Caco-2 (cell line): ENCODE data around the gene NLGN4Y. TPM values are rescaled to one million over a fixed set of nuclear protein-coding genes. Genes with fewer than 3 reads are reported as not detected.

Source experiments
- BruUV-seq: library from RNA; stranded (reverse); fragments of 400-500 nt; replicated peaks from 2 replicates; lab custom pipeline; 2021; lab: Mats Ljungman, UMichigan
- CTCF ChIA-PET: fragments of 300-600 bp; sonication (Branson Sonifier 250); formaldehyde crosslinking; loops from one replicate; lab custom pipeline; 2022; ENCODE audit warnings: antibody characterized with exemption; lab: Charles Lee
- POLR2A ChIA-PET: fragments of 300-600 bp; sonication (Branson Sonifier 250); formaldehyde crosslinking; loops from one replicate; lab custom pipeline; 2022; ENCODE audit warnings: antibody characterized with exemption; lab: Charles Lee
- DNase-seq, 2 experiments: peaks; one replicate each; pipeline versions ENCODE4 v3.0.0 to v3.0.0-alpha.2; 2020 to 2022
- H3K27me3 ChIP-seq: replicated peaks from 2 replicates; pipeline ENCODE4 v1.6.0; 2011; ENCODE audit warnings: low read length; ENCODE audit not compliant: control insufficient read depth, insufficient read depth
- H3K36me3 ChIP-seq: 2 replicates; pipeline ENCODE4 v1.5.1; 2011; ENCODE audit warnings: low read length; ENCODE audit not compliant: control insufficient read depth, insufficient read depth
- H3K4me1 ChIP-seq: fragments of 250-450 bp; sonication (Bioruptor Pico); 2 replicates; pipeline ENCODE4 v1.5.1; 2020; ENCODE audit warnings: mild to moderate bottlenecking
- H3K4me3 ChIP-seq: 2 replicates; pipeline ENCODE4 v1.5.1; 2011; ENCODE audit warnings: low read depth, mild to moderate bottlenecking, control low read depth, low read length
- H3K9me3 ChIP-seq: fragments of 250-450 bp; sonication (Bioruptor Pico); 2 replicates; pipeline ENCODE4 v1.5.1; 2020; ENCODE audit warnings: mild to moderate bottlenecking, moderate library complexity
- H3K27ac Mint-ChIP-seq: one replicate; pipeline ENCODE4 v1.8.0; 2022; ENCODE audit warnings: mixed read lengths; ENCODE audit not compliant: unreplicated experiment
- H3K27me3 Mint-ChIP-seq: one replicate; pipeline ENCODE4 v1.8.0; 2022; ENCODE audit warnings: mixed read lengths; ENCODE audit not compliant: insufficient read depth, unreplicated experiment
- H3K36me3 Mint-ChIP-seq: one replicate; pipeline ENCODE4 v1.8.0; 2022; ENCODE audit warnings: mild to moderate bottlenecking, mixed read lengths; ENCODE audit not compliant: insufficient read depth, unreplicated experiment
- H3K4me1 Mint-ChIP-seq: one replicate; pipeline ENCODE4 v1.8.0; 2022; ENCODE audit warnings: low read depth, mixed read lengths; ENCODE audit not compliant: unreplicated experiment
- H3K4me3 Mint-ChIP-seq: one replicate; pipeline ENCODE4 v1.8.0; 2022; ENCODE audit warnings: mild to moderate bottlenecking, moderate library complexity, mixed read lengths; ENCODE audit not compliant: unreplicated experiment
- H3K9me3 Mint-ChIP-seq: one replicate; pipeline ENCODE4 v1.8.0; 2022; ENCODE audit warnings: mixed read lengths; ENCODE audit not compliant: unreplicated experiment
- intact Hi-C: fragments of 100-400 bp; cut with micrococcal nuclease; formaldehyde crosslinking; loops from one replicate; pipeline ENCODE4 v1.10.0; 2022; ENCODE audit not compliant: unreplicated experiment
- total RNA-seq: library from RNA; stranded (reverse); gene quantifications from 2 replicates; pipeline ENCODE4 v1.2.3, GENCODE V29; 2022
- TF ChIP-seq, protein P1 (sequence below), 2 experiments: fragments of 200-600 bp in 1 of 2; IDR thresholded peaks; 1 replicate in 1 of 2; 2 replicates in 1 of 2; pipeline versions ENCODE4 v1.5.1 to v1.8.0; 2011 to 2022; ENCODE audit warnings: antibody characterized with exemption in 1 of 2, control low read depth in 1 of 2, inconsistent platforms in 1 of 2, low read depth in 1 of 2, low read length in 1 of 2, mild to moderate bottlenecking in 1 of 2, moderate library complexity in 1 of 2; ENCODE audit not compliant: insufficient read depth in 1 of 2, severe bottlenecking in 1 of 2, unreplicated experiment in 1 of 2

Gene NLGN4Y
- total RNA-seq, 1 experiment from 2014 or later, result not detected

DNA sequence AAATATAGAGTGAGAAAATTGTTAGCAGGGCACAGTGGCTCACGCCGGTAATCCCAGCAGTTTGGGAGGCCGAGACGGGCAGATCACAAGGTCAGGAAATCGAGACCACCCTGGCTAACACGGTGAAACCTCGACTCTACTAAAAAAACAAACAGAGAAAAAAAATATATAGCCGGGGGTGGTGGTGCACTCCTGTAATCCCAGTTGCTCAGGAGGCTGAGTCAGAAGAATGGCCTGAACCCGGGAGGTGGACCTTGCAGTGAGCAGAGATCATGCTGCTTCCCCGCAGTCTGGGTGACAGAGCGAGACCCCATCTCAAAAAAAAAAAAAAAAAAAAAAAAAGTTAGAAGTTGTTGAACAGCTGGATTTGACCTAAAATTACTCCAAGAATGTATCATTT lies 269.3 kb downstream of the NLGN4Y start:
- DNase-seq, result no peak
- no TSS peak for BruUV-seq
- CTCF ChIA-PET, result no interaction called here
- Mint-ChIP-seq H3K36me3 (no peaks in the 10 kb centered on the region), H3K4me3 (no peak overlapping the region), H3K27ac (no peak overlapping the region), H3K9me3 (no peaks in the 10 kb centered on the region), H3K4me1 (no peaks in the 10 kb centered on the region), H3K27me3 (no peaks in the 10 kb centered on the region)
- H3K4me1 ChIP-seq, result no peaks in the 10 kb centered on the region
- H3K4me3 ChIP-seq, result no peak overlapping the region
- TF ChIP-seq, protein P1, sequence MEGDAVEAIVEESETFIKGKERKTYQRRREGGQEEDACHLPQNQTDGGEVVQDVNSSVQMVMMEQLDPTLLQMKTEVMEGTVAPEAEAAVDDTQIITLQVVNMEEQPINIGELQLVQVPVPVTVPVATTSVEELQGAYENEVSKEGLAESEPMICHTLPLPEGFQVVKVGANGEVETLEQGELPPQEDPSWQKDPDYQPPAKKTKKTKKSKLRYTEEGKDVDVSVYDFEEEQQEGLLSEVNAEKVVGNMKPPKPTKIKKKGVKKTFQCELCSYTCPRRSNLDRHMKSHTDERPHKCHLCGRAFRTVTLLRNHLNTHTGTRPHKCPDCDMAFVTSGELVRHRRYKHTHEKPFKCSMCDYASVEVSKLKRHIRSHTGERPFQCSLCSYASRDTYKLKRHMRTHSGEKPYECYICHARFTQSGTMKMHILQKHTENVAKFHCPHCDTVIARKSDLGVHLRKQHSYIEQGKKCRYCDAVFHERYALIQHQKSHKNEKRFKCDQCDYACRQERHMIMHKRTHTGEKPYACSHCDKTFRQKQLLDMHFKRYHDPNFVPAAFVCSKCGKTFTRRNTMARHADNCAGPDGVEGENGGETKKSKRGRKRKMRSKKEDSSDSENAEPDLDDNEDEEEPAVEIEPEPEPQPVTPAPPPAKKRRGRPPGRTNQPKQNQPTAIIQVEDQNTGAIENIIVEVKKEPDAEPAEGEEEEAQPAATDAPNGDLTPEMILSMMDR (IDR thresholded peaks at IDR 0.05; ENCODE audit: insufficient read depth in 1 of 2, low read depth in 1 of 2, low read length in 1 of 2, severe bottlenecking in 1 of 2, unreplicated experiment in 1 of 2), result no peak
- no peaks in the 10 kb centered on the region for H3K36me3 ChIP-seq
- POLR2A ChIA-PET, result no interaction called here
- H3K9me3 ChIP-seq, result no peaks in the 10 kb centered on the region
- intact Hi-C loops, result no loop called here
- no peaks in the 10 kb centered on the region for H3K27me3 ChIP-seq

DNA sequence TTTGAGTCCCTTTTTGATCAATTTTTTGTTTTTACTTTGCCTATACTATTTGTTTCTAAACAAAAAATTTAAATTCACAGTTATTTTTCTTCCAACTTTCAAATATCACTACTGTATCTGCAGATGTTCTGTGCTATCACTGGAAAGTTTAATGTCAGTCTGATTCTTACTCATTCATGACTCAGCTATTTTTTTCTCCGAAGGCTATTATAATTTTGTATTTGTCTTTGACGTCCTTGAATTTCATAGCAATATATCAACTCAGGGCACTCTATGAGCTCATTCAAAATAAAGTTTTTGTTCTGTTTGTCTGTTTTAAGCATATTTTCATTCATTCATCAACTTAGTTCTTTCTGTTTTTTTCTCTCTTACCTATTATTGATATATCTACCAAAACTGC lies 273.7 kb downstream of the NLGN4Y start:
- H3K27ac Mint-ChIP-seq, result no peak overlapping the region
- H3K36me3 Mint-ChIP-seq, result no peaks in the 10 kb centered on the region
- no peaks in the 10 kb centered on the region for H3K9me3 ChIP-seq
- ChIA-PET POLR2A (no interaction called here), CTCF (no interaction called here)
- intact Hi-C loops, result no loop called here
- DNase-seq, result no peak
- no peaks in the 10 kb centered on the region for H3K27me3 Mint-ChIP-seq
- H3K27me3 ChIP-seq, result no peaks in the 10 kb centered on the region
- no TSS peak for BruUV-seq
- H3K4me3 ChIP-seq, result no peak overlapping the region
- H3K4me1 Mint-ChIP-seq, result no peaks in the 10 kb centered on the region
- TF ChIP-seq, protein P1 (IDR thresholded peaks at IDR 0.05; ENCODE audit: insufficient read depth in 1 of 2, low read depth in 1 of 2, low read length in 1 of 2, severe bottlenecking in 1 of 2, unreplicated experiment in 1 of 2), result no peak
- no peaks in the 10 kb centered on the region for H3K36me3 ChIP-seq
- no peaks in the 10 kb centered on the region for H3K4me1 ChIP-seq
- H3K4me3 Mint-ChIP-seq, result no peak overlapping the region
- H3K9me3 Mint-ChIP-seq, result no peaks in the 10 kb centered on the region

DNA sequence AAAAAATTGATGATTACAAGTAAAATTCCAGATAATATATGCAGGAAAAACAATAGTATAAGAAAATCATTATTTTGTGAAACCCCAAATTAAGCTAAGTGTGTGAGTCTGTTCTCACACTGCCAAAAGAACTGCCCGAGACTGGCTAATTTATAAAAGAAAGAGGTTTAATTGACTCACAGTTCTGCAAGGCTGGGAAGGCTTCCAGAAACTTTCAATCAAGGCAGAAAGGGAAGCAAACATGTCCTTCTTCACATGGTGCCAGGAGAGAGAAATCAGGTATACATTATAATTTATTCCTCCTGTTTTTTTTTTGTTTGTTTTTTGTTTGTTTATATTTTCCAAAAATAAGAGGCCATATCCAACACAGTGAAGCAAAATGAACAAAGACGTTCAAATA lies 276.8 kb downstream of the NLGN4Y start:
- no peaks in the 10 kb centered on the region for H3K9me3 ChIP-seq
- ChIA-PET POLR2A (no interaction called here), CTCF (no interaction called here)
- Mint-ChIP-seq H3K36me3 (no peaks in the 10 kb centered on the region), H3K4me1 (no peaks in the 10 kb centered on the region), H3K4me3 (no peak overlapping the region), H3K9me3 (no peaks in the 10 kb centered on the region), H3K27ac (no peak overlapping the region), H3K27me3 (no peaks in the 10 kb centered on the region)
- intact Hi-C loops, result no loop called here
- TF ChIP-seq, protein P1 (IDR thresholded peaks at IDR 0.05; ENCODE audit: insufficient read depth in 1 of 2, low read depth in 1 of 2, low read length in 1 of 2, severe bottlenecking in 1 of 2, unreplicated experiment in 1 of 2), result no peak
- no TSS peak for BruUV-seq
- H3K4me1 ChIP-seq, result no peaks in the 10 kb centered on the region
- no peak for DNase-seq
- H3K4me3 ChIP-seq, result no peak overlapping the region
- H3K27me3 ChIP-seq, result no peaks in the 10 kb centered on the region
- no peaks in the 10 kb centered on the region for H3K36me3 ChIP-seq
